Globus pallidus (tissue), 1 donor: ENCODE results near the gene SPOCD1.

Source experiments
- DNase-seq: peaks from one replicate; pipeline ENCODE4 v3.0.0-alpha.2; 2015; ENCODE audit warnings: low spot score

SPOCD1 gene

GRCh38 chr1:31771891-31772668, 43.7 kb downstream of the SPOCD1 start:
- DNase-seq, result no peak

GRCh38 chr1:31769720-31770390, 46.0 kb downstream of the SPOCD1 start:
- DNase-seq, result no peak

- no peak for DNase-seq
These were observed 46.7 kb downstream of the SPOCD1 start for GRCh38 chr1:31768939-31769704.

GRCh38 chr1:31768407-31768907, 47.4 kb downstream of the SPOCD1 start:
- DNase-seq, result no peak

GRCh38 chr1:31767225-31767624, 48.6 kb downstream of the SPOCD1 start:
- no peak for DNase-seq

GRCh38 chr1:31765516-31765915, 50.3 kb downstream of the SPOCD1 start:
- no peak for DNase-seq

GRCh38 chr1:31765041-31765467, 50.8 kb downstream of the SPOCD1 start:
- peak; percentile 68 for DNase-seq

- DNase-seq, result no peak
These were observed 51.3 kb downstream of the SPOCD1 start, which contains the start of gene ADGRB2 for GRCh38 chr1:31764312-31765040. Gene ADGRB2 (minus strand): TSS chr1:31764340. CDS start chr1:31757221, 7,119 bp downstream.

- DNase-seq, result no peak
These were observed 52.0 kb downstream of the SPOCD1 start for GRCh38 chr1:31763671-31764311.

- peak; percentile 85 for DNase-seq
These were observed 52.8 kb downstream of the SPOCD1 start for GRCh38 chr1:31762726-31763670.

GRCh38 chr1:31762323-31762722, 53.5 kb downstream of the SPOCD1 start:
- DNase-seq, result no peak

- DNase-seq, result no peak
These were observed 53.9 kb downstream of the SPOCD1 start for GRCh38 chr1:31761883-31762282.

- no peak for DNase-seq
These were observed 55.1 kb downstream of the SPOCD1 start for GRCh38 chr1:31760471-31761470.

- DNase-seq, result no peak
These were observed 56.4 kb downstream of the SPOCD1 start for GRCh38 chr1:31759298-31760023.

- no peak for DNase-seq
These were observed 57.0 kb downstream of the SPOCD1 start for GRCh38 chr1:31758823-31759222.

GRCh38 chr1:31757989-31758388, 57.8 kb downstream of the SPOCD1 start:
- no peak for DNase-seq

- no peak for DNase-seq
These were observed 58.6 kb downstream of the SPOCD1 start for GRCh38 chr1:31757204-31757679.

- DNase-seq, result no peak
These were observed 59.2 kb downstream of the SPOCD1 start for GRCh38 chr1:31756578-31756977.
